Endothelial cell (in vitro differentiated cells): ENCODE measurements around the gene SLCO1A2. TPM values are rescaled to one million over a fixed set of nuclear protein-coding genes. Genes with fewer than 3 reads are reported as not detected.

Experiments used
- DNase-seq: peaks from one replicate; pipeline ENCODE4 v3.0.0; 2021; ENCODE audit warnings: low spot score
- H3K27ac Mint-ChIP-seq: one replicate; pipeline ENCODE4 v1.8.0; 2021; ENCODE audit warnings: mixed read lengths, inconsistent platforms; ENCODE audit not compliant: unreplicated experiment
- H3K27me3 Mint-ChIP-seq: one replicate; pipeline ENCODE4 v1.8.0; 2021; ENCODE audit warnings: mild to moderate bottlenecking, moderate library complexity, mixed read lengths, inconsistent platforms; ENCODE audit not compliant: unreplicated experiment
- H3K36me3 Mint-ChIP-seq: one replicate; pipeline ENCODE4 v1.8.0; 2021; ENCODE audit warnings: mild to moderate bottlenecking, low read depth, mixed read lengths, inconsistent platforms; ENCODE audit not compliant: unreplicated experiment
- H3K4me1 Mint-ChIP-seq: one replicate; pipeline ENCODE4 v1.8.0; 2021; ENCODE audit warnings: mild to moderate bottlenecking, mixed read lengths, inconsistent platforms; ENCODE audit not compliant: unreplicated experiment
- H3K4me3 Mint-ChIP-seq: one replicate; pipeline ENCODE4 v1.8.0; 2021; ENCODE audit warnings: mild to moderate bottlenecking, mixed read lengths, inconsistent platforms; ENCODE audit not compliant: unreplicated experiment
- H3K9me3 Mint-ChIP-seq: one replicate; pipeline ENCODE4 v1.8.0; 2021; ENCODE audit warnings: mixed read lengths, inconsistent platforms; ENCODE audit not compliant: unreplicated experiment
- total RNA-seq: library from RNA; stranded (reverse); fragmentation: NEBNext Ultra II Directional; extraction: Animal tissue kit (Norgen Biotek cat#: 25700); gene quantifications from one replicate; pipeline ENCODE4 v1.2.1, GENCODE V29; 2021; ENCODE audit not compliant: unreplicated experiment
- TF ChIP-seq, protein P1 (sequence below): fragments of 200-600 bp; sonication (generic); IDR thresholded peaks from one replicate; pipeline ENCODE4 v1.5.0; 2021; ENCODE audit warnings: antibody characterized with exemption; ENCODE audit not compliant: unreplicated experiment

Gene SLCO1A2
- total RNA-seq, 1 donor from 2014 or later, result 2.1 TPM

DNA sequence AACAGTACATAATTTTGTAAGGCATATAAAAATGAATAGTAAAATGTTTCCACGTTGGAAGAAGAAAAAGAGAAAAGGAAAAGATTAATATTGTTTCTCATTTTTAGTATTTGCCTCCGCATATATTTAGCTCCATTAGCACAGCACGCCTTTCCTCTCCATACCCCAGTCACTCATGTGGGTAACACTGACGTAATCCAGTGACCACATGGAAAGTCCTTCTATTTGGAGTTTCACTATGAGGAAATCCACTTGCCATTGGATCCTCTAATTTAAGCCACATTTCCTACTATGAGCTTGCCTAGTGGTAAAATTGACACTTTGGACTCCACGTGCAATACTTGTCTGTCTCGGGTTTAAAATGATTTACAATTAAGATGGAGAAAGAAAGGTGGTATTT lies 5.7 kb upstream of the SLCO1A2 start:
- Mint-ChIP-seq H3K4me3 (no peak overlapping the region), H3K27me3 (no peaks in the 10 kb centered on the region), H3K27ac (no peak overlapping the region), H3K36me3 (no peaks in the 10 kb centered on the region), H3K4me1 (peaks cover 4% of the 10 kb centered on the region), H3K9me3 (no peaks in the 10 kb centered on the region)
- DNase-seq, result no peak
- TF ChIP-seq, protein P1, sequence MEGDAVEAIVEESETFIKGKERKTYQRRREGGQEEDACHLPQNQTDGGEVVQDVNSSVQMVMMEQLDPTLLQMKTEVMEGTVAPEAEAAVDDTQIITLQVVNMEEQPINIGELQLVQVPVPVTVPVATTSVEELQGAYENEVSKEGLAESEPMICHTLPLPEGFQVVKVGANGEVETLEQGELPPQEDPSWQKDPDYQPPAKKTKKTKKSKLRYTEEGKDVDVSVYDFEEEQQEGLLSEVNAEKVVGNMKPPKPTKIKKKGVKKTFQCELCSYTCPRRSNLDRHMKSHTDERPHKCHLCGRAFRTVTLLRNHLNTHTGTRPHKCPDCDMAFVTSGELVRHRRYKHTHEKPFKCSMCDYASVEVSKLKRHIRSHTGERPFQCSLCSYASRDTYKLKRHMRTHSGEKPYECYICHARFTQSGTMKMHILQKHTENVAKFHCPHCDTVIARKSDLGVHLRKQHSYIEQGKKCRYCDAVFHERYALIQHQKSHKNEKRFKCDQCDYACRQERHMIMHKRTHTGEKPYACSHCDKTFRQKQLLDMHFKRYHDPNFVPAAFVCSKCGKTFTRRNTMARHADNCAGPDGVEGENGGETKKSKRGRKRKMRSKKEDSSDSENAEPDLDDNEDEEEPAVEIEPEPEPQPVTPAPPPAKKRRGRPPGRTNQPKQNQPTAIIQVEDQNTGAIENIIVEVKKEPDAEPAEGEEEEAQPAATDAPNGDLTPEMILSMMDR, result no peak

DNA sequence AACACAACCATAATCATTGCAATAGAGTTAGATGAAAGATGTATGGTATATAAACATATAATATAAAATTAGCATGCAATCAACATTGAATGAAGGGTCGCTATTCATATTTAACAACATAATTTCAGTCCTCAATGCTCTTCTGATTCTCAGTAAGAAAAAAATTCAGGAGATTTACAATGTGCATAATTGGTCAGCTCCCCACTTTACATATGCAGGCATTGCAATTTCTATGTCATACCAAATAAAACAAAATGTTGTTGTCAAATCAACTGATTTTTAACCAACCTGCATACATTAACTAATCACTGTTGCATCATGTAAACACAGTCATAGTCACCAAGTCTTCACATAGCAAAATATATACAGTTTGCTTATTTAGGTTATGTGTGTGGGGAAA lies 5.2 kb upstream of the SLCO1A2 start:
- TF ChIP-seq, protein P1, result no peak
- Mint-ChIP-seq H3K9me3 (no peaks in the 10 kb centered on the region), H3K4me1 (peaks cover 4% of the 10 kb centered on the region), H3K4me3 (no peak overlapping the region), H3K27ac (no peak overlapping the region), H3K36me3 (no peaks in the 10 kb centered on the region), H3K27me3 (no peaks in the 10 kb centered on the region)
- no peak for DNase-seq

DNA sequence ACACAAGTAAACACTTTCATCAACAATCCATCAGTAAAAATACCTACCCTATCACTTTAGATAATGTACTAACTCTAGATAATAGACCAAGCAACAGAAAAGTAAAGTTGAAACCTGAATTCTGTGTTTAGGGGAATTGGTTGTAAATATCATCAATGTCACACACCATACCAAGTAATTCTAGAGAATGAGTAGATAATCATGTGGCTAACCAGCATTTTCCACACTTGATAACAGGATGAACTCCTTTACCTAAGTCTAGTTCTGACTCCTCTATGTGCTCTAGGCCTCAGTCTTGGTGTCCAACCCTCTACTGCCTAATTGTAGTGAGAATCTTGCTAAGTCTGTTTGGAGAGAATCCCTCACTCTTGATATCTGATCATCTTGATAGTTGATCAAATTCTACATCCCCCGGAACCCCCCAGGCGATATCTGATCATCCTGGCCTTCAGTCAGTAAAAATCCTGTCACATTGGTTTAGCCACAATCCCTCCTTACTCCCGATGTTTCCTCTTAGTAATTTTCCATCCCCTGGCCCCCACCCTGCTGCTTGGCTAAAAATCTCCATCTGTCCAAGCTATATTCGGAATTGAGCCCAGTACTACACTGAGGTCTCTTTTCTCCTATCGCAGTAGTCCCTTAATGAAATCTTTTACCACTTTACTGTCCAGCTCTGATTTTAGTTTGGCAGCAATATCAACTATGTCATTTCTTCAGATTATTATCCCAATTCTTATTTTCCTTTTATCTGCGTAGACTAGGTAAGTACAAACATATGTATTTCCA lies 3.4 kb upstream of the SLCO1A2 start:
- Mint-ChIP-seq H3K4me3 (no peak overlapping the region), H3K36me3 (no peaks in the 10 kb centered on the region), H3K9me3 (no peaks in the 10 kb centered on the region), H3K27ac (no peak overlapping the region), H3K27me3 (no peaks in the 10 kb centered on the region), H3K4me1 (peaks cover 4% of the 10 kb centered on the region)
- TF ChIP-seq, protein P1, result no peak
- DNase-seq, result no peak

DNA sequence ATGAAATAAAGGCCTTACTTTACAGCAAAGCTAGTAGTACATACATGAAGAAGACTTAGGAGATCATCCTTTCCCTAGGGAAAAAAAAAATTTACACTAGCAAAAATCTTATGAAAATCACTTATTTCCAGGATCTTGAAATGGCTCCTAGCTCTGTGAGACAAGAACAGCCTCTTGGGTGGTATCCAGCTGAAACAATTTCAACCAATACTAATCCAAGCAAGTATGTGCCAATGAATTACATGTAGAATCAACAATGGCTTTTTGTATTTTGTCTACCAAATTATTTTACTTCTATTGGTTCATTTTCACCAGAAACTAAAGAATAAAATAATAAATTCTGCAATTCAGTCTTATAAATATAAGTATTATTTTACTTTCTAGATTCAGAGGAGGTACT lies 2.7 kb upstream of the SLCO1A2 start:
- no peaks in the 10 kb centered on the region for H3K36me3 Mint-ChIP-seq
- no peak overlapping the region for H3K27ac Mint-ChIP-seq
- no peak overlapping the region for H3K4me3 Mint-ChIP-seq
- no peaks in the 10 kb centered on the region for H3K27me3 Mint-ChIP-seq
- TF ChIP-seq, protein P1, result no peak
- no peaks in the 10 kb centered on the region for H3K9me3 Mint-ChIP-seq
- H3K4me1 Mint-ChIP-seq, result peaks cover 4% of the 10 kb centered on the region
- no peak for DNase-seq

DNA sequence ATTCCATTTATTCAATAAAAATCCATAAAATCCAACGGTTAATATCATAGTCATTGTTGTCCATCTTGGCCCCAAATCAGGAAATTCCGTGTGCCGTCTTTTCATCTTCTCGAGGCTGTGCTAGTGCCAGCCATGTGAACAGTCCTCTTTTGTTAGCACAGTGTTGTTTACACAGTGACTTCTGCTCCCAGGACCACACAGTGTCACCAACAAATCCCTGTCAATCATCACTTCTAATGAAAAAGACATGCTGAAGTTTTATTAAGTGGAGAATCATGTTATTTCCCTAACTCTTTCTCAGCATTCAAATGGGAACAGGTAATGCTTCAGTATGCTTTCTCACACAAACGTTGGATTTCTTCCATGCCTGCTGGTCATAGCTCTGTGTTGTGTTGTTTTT lies 1.9 kb upstream of the SLCO1A2 start:
- no peaks in the 10 kb centered on the region for H3K9me3 Mint-ChIP-seq
- no peaks in the 10 kb centered on the region for H3K27me3 Mint-ChIP-seq
- TF ChIP-seq, protein P1, result no peak

More for the DNA sequence above, 1.9 kb upstream of the SLCO1A2 start:
- Mint-ChIP-seq H3K36me3 (no peaks in the 10 kb centered on the region), H3K4me1 (peaks cover 4% of the 10 kb centered on the region), H3K4me3 (no peak overlapping the region), H3K27ac (no peak overlapping the region)
- DNase-seq, result no peak
